ENCODE results near the gene PHF24.

DNA sequence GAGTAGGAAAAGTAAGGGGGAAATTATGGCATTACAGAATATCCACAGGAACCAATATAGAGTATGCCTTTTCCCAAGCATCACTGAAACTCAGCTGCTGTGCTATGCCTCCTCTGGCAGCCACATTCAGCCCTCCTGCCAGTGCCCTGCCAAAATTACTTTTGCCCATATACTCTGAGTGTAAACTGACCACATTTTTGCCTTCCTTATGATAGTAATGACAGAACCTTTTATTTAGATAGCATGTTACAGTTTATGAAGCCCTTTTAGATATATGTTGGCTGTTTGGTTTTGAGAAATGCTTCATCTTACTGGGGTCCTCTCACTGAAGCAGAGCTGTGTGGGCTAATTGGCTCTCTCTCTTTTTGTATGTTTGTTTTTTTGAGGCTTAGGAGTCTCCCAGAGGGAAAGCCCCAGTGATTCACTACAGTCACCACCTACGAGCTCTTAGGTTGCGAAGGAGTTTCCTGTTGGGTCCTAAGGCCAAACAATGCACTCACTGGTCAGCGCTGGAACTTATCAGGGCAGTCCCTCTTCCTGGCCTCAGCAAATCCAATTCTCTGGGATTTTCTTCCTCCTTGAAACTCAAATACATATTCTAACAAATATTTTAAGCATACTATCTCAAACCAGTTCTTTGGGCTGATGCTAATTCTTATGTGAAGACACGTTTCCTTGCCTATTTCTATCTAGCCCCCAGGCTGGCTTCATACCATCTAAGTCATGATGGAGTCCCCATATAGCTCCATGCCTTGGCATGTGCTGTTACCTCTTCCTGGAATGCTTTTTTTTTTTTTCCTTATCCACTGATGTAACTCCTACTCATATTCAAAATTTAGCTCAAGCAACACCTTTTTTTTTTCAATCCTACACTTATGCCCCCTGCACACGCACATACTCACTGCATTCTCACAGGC, 3.7 kb downstream of the PHF24 start:
- TF ChIP-seq POLR2A (IDR thresholded peaks at IDR 0.05), result no peak
- TF ChIP-seq CTCF (IDR thresholded peaks at IDR 0.05), result no peak

Measured in prostate gland (tissue), 2 donors.